SK-N-SH (cell line): Measurements from ENCODE around the gene HS1BP3.

Source experiments
- EP300 ChIP-seq, 2 experiments: IDR thresholded peaks; 2 replicates each; pipeline versions ENCODE4 v1.4.0 to v1.6.1; 2012; ENCODE audit warnings: borderline replicate concordance in 1 of 2, low read depth in 1 of 2, low read length in 1 of 2
- GATA2 ChIP-seq: sonication (generic); formaldehyde crosslinking; IDR thresholded peaks from 2 replicates; pipeline ENCODE4 v1.5.0; 2020; ENCODE audit warnings: mild to moderate bottlenecking, missing genetic modification reagents
- MEF2A ChIP-seq: IDR thresholded peaks from 2 replicates; pipeline ENCODE4 v1.4.0; 2012; ENCODE audit warnings: low read depth, borderline replicate concordance
- POLR2AphosphoS5 ChIP-seq: IDR thresholded peaks from 2 replicates; pipeline ENCODE4 v1.6.1; 2012; ENCODE audit warnings: low read depth, low read length
- RAD21 ChIP-seq: IDR thresholded peaks from 2 replicates; pipeline ENCODE4 v1.6.1; 2012; ENCODE audit warnings: mild to moderate bottlenecking, low read length
- SMC3 ChIP-seq: IDR thresholded peaks from 2 replicates; pipeline ENCODE4 v1.6.1; 2012; ENCODE audit warnings: low read depth, low read length, improper control_type of control experiment
- TAF1 ChIP-seq: IDR thresholded peaks from 2 replicates; pipeline ENCODE4 v1.6.1; 2012; ENCODE audit warnings: low read depth, mild to moderate bottlenecking, low read length, moderate library complexity, borderline replicate concordance
- TF ChIP-seq, protein P1 (sequence below): fragments of 150-350 bp; IDR thresholded peaks from 2 replicates; pipeline ENCODE4 v1.6.1; 2017; ENCODE audit warnings: antibody characterized with exemption, low read length, low read depth, borderline replicate concordance
- TF ChIP-seq, protein P2 (sequence below): fragments of 200-600 bp; sonication (generic); IDR thresholded peaks from 2 replicates; pipeline ENCODE4 v1.6.1; 2017; ENCODE audit warnings: antibody characterized with exemption, mild to moderate bottlenecking, moderate library complexity
- TF ChIP-seq, protein P3 (sequence below): IDR thresholded peaks from 2 replicates; pipeline ENCODE4 v1.6.1; 2012; ENCODE audit warnings: mild to moderate bottlenecking, low read depth, low read length, moderate library complexity
- TF ChIP-seq, protein P4 (sequence below): IDR thresholded peaks from 2 replicates; pipeline ENCODE4 v1.4.0; 2012; ENCODE audit warnings: low read depth, borderline replicate concordance
- TF ChIP-seq, protein P5 (sequence below): IDR thresholded peaks from 2 replicates; pipeline ENCODE4 v1.4.0; 2012; ENCODE audit warnings: low read depth, borderline replicate concordance

DNA sequence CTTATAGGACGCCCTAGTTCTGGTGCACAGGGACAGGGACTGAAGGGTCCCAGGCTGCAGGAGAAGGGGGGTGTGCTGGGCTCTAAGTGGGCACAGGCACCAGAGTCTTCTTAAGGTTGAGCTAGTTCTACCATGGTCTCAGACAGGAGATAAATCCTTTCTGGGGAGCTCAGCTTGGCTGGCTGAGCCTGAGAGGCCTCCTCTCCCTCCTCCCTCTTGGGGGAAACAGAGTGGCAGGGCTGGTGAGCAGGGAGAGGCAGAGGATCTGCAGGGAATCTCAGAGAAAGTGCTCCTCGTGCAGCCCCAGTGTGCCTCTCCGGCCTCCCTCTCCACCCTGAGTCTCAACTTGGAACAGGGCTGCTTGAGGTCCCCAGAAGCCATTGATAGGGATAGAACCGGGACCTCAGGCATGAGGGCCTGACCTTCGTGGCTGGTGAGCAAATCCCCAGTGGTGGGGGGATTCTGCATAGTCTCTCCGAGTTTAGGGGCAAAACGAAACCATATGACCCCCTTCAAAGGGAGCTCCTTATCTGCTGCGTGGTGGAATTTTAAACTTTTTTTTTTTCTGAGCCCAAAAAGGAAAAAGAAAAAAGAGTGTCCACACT, 18.1 kb upstream of the HS1BP3 start:
- TF ChIP-seq, protein P1, sequence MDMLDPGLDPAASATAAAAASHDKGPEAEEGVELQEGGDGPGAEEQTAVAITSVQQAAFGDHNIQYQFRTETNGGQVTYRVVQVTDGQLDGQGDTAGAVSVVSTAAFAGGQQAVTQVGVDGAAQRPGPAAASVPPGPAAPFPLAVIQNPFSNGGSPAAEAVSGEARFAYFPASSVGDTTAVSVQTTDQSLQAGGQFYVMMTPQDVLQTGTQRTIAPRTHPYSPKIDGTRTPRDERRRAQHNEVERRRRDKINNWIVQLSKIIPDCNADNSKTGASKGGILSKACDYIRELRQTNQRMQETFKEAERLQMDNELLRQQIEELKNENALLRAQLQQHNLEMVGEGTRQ, result no peak
- TF ChIP-seq, protein P2, sequence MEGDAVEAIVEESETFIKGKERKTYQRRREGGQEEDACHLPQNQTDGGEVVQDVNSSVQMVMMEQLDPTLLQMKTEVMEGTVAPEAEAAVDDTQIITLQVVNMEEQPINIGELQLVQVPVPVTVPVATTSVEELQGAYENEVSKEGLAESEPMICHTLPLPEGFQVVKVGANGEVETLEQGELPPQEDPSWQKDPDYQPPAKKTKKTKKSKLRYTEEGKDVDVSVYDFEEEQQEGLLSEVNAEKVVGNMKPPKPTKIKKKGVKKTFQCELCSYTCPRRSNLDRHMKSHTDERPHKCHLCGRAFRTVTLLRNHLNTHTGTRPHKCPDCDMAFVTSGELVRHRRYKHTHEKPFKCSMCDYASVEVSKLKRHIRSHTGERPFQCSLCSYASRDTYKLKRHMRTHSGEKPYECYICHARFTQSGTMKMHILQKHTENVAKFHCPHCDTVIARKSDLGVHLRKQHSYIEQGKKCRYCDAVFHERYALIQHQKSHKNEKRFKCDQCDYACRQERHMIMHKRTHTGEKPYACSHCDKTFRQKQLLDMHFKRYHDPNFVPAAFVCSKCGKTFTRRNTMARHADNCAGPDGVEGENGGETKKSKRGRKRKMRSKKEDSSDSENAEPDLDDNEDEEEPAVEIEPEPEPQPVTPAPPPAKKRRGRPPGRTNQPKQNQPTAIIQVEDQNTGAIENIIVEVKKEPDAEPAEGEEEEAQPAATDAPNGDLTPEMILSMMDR, result no peak
- no peak for TF ChIP-seq GATA2 (CRISPR knock-in tag)
- no peak for TF ChIP-seq MEF2A
- no peak for TF ChIP-seq EP300 (IDR thresholded peaks at IDR 0.05; ENCODE audit: borderline replicate concordance in 1 of 2, low read depth in 1 of 2, low read length in 1 of 2)
- no peak for TF ChIP-seq SMC3
- TF ChIP-seq TAF1, result no peak
- TF ChIP-seq, protein P3, sequence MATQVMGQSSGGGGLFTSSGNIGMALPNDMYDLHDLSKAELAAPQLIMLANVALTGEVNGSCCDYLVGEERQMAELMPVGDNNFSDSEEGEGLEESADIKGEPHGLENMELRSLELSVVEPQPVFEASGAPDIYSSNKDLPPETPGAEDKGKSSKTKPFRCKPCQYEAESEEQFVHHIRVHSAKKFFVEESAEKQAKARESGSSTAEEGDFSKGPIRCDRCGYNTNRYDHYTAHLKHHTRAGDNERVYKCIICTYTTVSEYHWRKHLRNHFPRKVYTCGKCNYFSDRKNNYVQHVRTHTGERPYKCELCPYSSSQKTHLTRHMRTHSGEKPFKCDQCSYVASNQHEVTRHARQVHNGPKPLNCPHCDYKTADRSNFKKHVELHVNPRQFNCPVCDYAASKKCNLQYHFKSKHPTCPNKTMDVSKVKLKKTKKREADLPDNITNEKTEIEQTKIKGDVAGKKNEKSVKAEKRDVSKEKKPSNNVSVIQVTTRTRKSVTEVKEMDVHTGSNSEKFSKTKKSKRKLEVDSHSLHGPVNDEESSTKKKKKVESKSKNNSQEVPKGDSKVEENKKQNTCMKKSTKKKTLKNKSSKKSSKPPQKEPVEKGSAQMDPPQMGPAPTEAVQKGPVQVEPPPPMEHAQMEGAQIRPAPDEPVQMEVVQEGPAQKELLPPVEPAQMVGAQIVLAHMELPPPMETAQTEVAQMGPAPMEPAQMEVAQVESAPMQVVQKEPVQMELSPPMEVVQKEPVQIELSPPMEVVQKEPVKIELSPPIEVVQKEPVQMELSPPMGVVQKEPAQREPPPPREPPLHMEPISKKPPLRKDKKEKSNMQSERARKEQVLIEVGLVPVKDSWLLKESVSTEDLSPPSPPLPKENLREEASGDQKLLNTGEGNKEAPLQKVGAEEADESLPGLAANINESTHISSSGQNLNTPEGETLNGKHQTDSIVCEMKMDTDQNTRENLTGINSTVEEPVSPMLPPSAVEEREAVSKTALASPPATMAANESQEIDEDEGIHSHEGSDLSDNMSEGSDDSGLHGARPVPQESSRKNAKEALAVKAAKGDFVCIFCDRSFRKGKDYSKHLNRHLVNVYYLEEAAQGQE, result no peak
- no peak for TF ChIP-seq POLR2AphosphoS5
- TF ChIP-seq RAD21, result no peak
- TF ChIP-seq, protein P4, sequence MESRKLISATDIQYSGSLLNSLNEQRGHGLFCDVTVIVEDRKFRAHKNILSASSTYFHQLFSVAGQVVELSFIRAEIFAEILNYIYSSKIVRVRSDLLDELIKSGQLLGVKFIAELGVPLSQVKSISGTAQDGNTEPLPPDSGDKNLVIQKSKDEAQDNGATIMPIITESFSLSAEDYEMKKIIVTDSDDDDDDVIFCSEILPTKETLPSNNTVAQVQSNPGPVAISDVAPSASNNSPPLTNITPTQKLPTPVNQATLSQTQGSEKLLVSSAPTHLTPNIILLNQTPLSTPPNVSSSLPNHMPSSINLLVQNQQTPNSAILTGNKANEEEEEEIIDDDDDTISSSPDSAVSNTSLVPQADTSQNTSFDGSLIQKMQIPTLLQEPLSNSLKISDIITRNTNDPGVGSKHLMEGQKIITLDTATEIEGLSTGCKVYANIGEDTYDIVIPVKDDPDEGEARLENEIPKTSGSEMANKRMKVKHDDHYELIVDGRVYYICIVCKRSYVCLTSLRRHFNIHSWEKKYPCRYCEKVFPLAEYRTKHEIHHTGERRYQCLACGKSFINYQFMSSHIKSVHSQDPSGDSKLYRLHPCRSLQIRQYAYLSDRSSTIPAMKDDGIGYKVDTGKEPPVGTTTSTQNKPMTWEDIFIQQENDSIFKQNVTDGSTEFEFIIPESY, result no peak
- TF ChIP-seq, protein P5, sequence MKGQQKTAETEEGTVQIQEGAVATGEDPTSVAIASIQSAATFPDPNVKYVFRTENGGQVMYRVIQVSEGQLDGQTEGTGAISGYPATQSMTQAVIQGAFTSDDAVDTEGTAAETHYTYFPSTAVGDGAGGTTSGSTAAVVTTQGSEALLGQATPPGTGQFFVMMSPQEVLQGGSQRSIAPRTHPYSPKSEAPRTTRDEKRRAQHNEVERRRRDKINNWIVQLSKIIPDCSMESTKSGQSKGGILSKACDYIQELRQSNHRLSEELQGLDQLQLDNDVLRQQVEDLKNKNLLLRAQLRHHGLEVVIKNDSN, result no peak
